Panc1 (cell line): ENCODE data around the gene ARL13B. TPM values are rescaled to one million over a fixed set of nuclear protein-coding genes. Genes with fewer than 3 reads are reported as not detected.

Experiments
- ATAC-seq: fragments of 200-7000 bp; cut with Tn5 transposase; 2 replicates; pipeline ENCODE4 v1.9.1; 2020; ENCODE audit warnings: mild to moderate bottlenecking, moderate library complexity
- BruUV-seq: library from RNA; stranded (reverse); fragments of 400-500 nt; replicated peaks from 2 replicates; lab custom pipeline; 2021; lab: Mats Ljungman, UMichigan
- CTCF ChIA-PET: fragments of 300-600 bp; sonication (Branson Sonifier 250); formaldehyde crosslinking; loops from one replicate; lab custom pipeline; 2022; ENCODE audit warnings: antibody characterized with exemption; lab: Charles Lee
- POLR2A ChIA-PET: fragments of 300-600 bp; sonication (Branson Sonifier 250); formaldehyde crosslinking; loops from one replicate; lab custom pipeline; 2022; ENCODE audit warnings: antibody characterized with exemption; lab: Charles Lee
- DNase-seq: peaks from one replicate; pipeline ENCODE4 v3.0.0-alpha.2; 2010; ENCODE audit warnings: low read depth, low spot score
- H3K27ac ChIP-seq: 2 replicates; pipeline ENCODE4 v1.5.1; 2011; ENCODE audit warnings: mild to moderate bottlenecking, low read length, inconsistent platforms
- H3K27me3 ChIP-seq: fragments of 200-500 bp; sonication (Bioruptor generic); 2 replicates; pipeline ENCODE4 v1.6.0; 2014; ENCODE audit warnings: low read length, inconsistent platforms; ENCODE audit not compliant: control insufficient read depth, insufficient read depth
- H3K36me3 ChIP-seq: fragments of 200-500 bp; sonication (Bioruptor generic); 2 replicates; pipeline ENCODE4 v1.5.1; 2014; ENCODE audit warnings: inconsistent platforms, mild to moderate bottlenecking, low read length, moderate library complexity; ENCODE audit not compliant: control insufficient read depth, insufficient read depth
- H3K4me1 ChIP-seq: 2 replicates; pipeline ENCODE4 v1.5.1; 2011; ENCODE audit warnings: inconsistent platforms, mild to moderate bottlenecking, low read length, moderate library complexity; ENCODE audit not compliant: control insufficient read depth, insufficient read depth
- H3K4me3 ChIP-seq, 2 experiments: 2 replicates each; pipeline ENCODE4 v1.5.1; 2011 to 2012; ENCODE audit warnings: low read depth in 2 of 2, low read length in 2 of 2, mild to moderate bottlenecking in 2 of 2, inconsistent platforms in 1 of 2, moderate library complexity in 1 of 2
- H3K9me3 ChIP-seq: fragments of 200-500 bp; sonication (Bioruptor generic); 2 replicates; pipeline ENCODE4 v1.5.1; 2014; ENCODE audit warnings: low read depth, mild to moderate bottlenecking, inconsistent platforms, low read length, moderate library complexity; ENCODE audit not compliant: control insufficient read depth, insufficient read depth
- POLR2AphosphoS5 ChIP-seq: IDR thresholded peaks from 2 replicates; pipeline ENCODE4 v1.6.1; 2012; ENCODE audit warnings: mild to moderate bottlenecking, low read depth, low read length, moderate library complexity
- REST ChIP-seq, 2 experiments: IDR thresholded peaks; 2 replicates each; pipeline ENCODE4 v1.6.1; 2011 to 2012; ENCODE audit warnings: low read depth in 2 of 2, control low read depth in 1 of 2, low read length in 1 of 2, mild to moderate bottlenecking in 1 of 2, moderate library complexity in 1 of 2; ENCODE audit not compliant: insufficient read depth in 1 of 2
- SIN3A ChIP-seq: IDR thresholded peaks from 2 replicates; pipeline ENCODE4 v1.6.1; 2012; ENCODE audit warnings: low read depth, mild to moderate bottlenecking, low read length, moderate library complexity, borderline replicate concordance; ENCODE audit not compliant: insufficient read depth
- TCF7L2 ChIP-seq: IDR thresholded peaks from 2 replicates; pipeline ENCODE4 v1.6.1; 2011; ENCODE audit warnings: mild to moderate bottlenecking, low read depth, low read length, inconsistent platforms
- in situ Hi-C: cut with HindIII; loops from 2 replicates; pipeline ENCODE4 v1.10.0; 2016; ENCODE audit warnings: low sequenced_read_pairs, low pct_unique_long_range_greater_than_20kb
- intact Hi-C: fragments of 100-400 bp; cut with micrococcal nuclease; formaldehyde crosslinking; loops from one replicate; pipeline ENCODE4 v1.10.0; 2022; ENCODE audit not compliant: unreplicated experiment
- total RNA-seq: library from RNA; stranded (reverse); gene quantifications from one replicate; pipeline ENCODE4 v1.2.1, GENCODE V29; 2021; ENCODE audit not compliant: unreplicated experiment
- TF ChIP-seq, protein P1 (sequence below): fragments of 450-650 bp; IDR thresholded peaks from 2 replicates; pipeline ENCODE4 v1.5.1; 2017; ENCODE audit warnings: mild to moderate bottlenecking

Gene ARL13B
- total RNA-seq, 1 experiment from 2014 or later, result 26.6 TPM

DNA sequence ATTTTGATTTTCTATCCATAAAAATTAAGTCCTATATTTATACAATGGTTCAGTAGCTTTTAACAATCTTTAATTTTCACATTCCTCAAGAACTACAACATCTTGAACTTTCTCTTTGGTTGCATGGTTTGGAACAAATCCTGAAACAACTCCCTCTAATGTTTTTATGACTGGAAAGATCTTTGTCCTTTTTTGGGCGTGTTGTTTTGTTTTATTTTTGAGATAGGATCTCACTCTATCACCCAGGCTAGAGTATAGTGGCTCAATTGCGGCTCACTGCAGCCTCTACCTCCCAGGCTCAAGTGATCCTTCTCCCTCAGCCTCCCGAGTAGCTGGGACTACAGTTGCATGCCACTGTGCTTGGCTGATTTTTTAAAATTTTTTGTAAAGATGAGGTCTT is 44.4 kb downstream of the ARL13B start:
- POLR2A ChIA-PET, result no interaction called here
- Histone ChIP-seq H3K36me3 (no peaks in the 10 kb centered on the region), H3K4me3 (no peak overlapping the region), H3K27ac (no peak overlapping the region), H3K4me1 (no peaks in the 10 kb centered on the region; the same call in 1 of the 2 replicates), H3K9me3 (no peaks in the 10 kb centered on the region), H3K27me3 (no peaks in the 10 kb centered on the region)
- TF ChIP-seq, protein P1, sequence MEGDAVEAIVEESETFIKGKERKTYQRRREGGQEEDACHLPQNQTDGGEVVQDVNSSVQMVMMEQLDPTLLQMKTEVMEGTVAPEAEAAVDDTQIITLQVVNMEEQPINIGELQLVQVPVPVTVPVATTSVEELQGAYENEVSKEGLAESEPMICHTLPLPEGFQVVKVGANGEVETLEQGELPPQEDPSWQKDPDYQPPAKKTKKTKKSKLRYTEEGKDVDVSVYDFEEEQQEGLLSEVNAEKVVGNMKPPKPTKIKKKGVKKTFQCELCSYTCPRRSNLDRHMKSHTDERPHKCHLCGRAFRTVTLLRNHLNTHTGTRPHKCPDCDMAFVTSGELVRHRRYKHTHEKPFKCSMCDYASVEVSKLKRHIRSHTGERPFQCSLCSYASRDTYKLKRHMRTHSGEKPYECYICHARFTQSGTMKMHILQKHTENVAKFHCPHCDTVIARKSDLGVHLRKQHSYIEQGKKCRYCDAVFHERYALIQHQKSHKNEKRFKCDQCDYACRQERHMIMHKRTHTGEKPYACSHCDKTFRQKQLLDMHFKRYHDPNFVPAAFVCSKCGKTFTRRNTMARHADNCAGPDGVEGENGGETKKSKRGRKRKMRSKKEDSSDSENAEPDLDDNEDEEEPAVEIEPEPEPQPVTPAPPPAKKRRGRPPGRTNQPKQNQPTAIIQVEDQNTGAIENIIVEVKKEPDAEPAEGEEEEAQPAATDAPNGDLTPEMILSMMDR, result no peak
- no peak for TF ChIP-seq REST (IDR thresholded peaks at IDR 0.05; ENCODE audit: insufficient read depth in 1 of 2, low read depth in 2 of 2, low read length in 1 of 2)
- TF ChIP-seq SIN3A, result no peak
- TF ChIP-seq TCF7L2, result no peak
- no peak for TF ChIP-seq POLR2AphosphoS5
- CTCF ChIA-PET, result no interaction called here
- intact Hi-C loops (no loop called here), in situ Hi-C loops (no loop called here)
- ATAC-seq, result 0 out of 2 replicates have a peak, but pooled peaks have one; percentile 34
- DNase-seq, result no peak
- BruUV-seq, result no TSS peak

- TF ChIP-seq REST (IDR thresholded peaks at IDR 0.05; ENCODE audit: insufficient read depth in 1 of 2, low read depth in 2 of 2, low read length in 1 of 2) (no peak), POLR2AphosphoS5 (no peak), TCF7L2 (no peak), SIN3A (no peak)
- TF ChIP-seq, protein P1, result no peak
- Histone ChIP-seq H3K36me3 (no peaks in the 10 kb centered on the region), H3K4me1 (no peaks in the 10 kb centered on the region; the same call in 1 of the 2 replicates), H3K4me3 (no peak overlapping the region), H3K9me3 (no peaks in the 10 kb centered on the region), H3K27me3 (no peaks in the 10 kb centered on the region), H3K27ac (no peak overlapping the region)
- POLR2A ChIA-PET, result no interaction called here
- intact Hi-C loops, result no loop called here
- no TSS peak for BruUV-seq
- in situ Hi-C loops, result no loop called here
- no peak for DNase-seq
- no peak for ATAC-seq
- CTCF ChIA-PET, result no interaction called here
Observed at GRCh38 chr3:94026623-94027022, 46.7 kb downstream of the ARL13B start.
